Peyer's patch (tissue), 4 donors: ENCODE results near the gene ADCY6.

ENCODE experiments used
- POLR2A ChIP-seq, 2 donors: fragments of 450-650 bp; IDR thresholded peaks; one replicate each; pipeline ENCODE4 v1.5.1; 2017; ENCODE audit warnings: antibody characterized with exemption in 2 of 2, mild to moderate bottlenecking in 2 of 2, moderate library complexity in 2 of 2
- TF ChIP-seq, protein P1 (sequence below), 6 experiments: fragments of 450-650 bp in 4 of 6; fragments of 200-600 bp in 2 of 6; sonication (generic) in 1 of 6; IDR thresholded peaks; one replicate each; pipeline ENCODE4 v1.5.1; 2017 to 2019; ENCODE audit warnings: antibody characterized with exemption in 6 of 6, mild to moderate bottlenecking in 3 of 6, moderate library complexity in 1 of 6

DNA sequence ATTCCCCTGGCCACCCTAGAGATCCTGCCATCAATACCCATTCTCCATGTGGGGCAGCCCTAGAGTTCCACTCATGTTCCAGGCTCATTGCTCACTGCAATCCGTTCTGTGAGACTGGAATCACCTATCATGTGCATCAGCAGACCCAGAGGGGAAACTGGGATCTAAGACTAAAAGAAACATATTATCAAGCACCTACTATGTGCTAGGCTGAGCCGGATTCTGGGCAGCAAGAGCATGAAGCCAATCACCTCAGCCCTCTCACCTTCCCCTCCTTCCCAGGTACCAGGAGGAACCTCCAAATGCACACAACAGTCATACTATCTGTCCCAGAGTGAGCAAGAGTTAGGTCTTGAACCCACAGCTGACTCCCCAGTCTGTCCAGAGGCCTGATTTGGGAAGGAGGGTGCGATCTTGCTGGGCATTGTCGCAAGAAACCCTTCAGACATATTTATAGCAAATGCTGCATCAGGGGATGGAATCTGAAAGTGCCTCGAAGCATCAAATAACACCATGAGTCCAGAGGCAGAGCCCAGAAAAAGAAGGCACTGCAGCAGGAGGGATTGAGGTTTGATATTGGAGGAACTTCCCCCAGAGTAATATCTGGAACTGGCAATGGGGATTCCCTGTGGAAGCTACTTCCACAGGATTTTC, 22.7 kb upstream of the ADCY6 start:
- TF ChIP-seq, protein P1, sequence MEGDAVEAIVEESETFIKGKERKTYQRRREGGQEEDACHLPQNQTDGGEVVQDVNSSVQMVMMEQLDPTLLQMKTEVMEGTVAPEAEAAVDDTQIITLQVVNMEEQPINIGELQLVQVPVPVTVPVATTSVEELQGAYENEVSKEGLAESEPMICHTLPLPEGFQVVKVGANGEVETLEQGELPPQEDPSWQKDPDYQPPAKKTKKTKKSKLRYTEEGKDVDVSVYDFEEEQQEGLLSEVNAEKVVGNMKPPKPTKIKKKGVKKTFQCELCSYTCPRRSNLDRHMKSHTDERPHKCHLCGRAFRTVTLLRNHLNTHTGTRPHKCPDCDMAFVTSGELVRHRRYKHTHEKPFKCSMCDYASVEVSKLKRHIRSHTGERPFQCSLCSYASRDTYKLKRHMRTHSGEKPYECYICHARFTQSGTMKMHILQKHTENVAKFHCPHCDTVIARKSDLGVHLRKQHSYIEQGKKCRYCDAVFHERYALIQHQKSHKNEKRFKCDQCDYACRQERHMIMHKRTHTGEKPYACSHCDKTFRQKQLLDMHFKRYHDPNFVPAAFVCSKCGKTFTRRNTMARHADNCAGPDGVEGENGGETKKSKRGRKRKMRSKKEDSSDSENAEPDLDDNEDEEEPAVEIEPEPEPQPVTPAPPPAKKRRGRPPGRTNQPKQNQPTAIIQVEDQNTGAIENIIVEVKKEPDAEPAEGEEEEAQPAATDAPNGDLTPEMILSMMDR (IDR thresholded peaks at IDR 0.05): no peak
- no peak for TF ChIP-seq POLR2A (IDR thresholded peaks at IDR 0.05)
